NCI-H128 (cell line): Measurements from ENCODE around the gene GUSB.

Experiments used
- DNase-seq: peaks from one replicate; lab custom pipeline; 2025; ENCODE audit not compliant: unreplicated experiment; lab: John Stamatoyannopoulos, UW

Gene GUSB

DNA sequence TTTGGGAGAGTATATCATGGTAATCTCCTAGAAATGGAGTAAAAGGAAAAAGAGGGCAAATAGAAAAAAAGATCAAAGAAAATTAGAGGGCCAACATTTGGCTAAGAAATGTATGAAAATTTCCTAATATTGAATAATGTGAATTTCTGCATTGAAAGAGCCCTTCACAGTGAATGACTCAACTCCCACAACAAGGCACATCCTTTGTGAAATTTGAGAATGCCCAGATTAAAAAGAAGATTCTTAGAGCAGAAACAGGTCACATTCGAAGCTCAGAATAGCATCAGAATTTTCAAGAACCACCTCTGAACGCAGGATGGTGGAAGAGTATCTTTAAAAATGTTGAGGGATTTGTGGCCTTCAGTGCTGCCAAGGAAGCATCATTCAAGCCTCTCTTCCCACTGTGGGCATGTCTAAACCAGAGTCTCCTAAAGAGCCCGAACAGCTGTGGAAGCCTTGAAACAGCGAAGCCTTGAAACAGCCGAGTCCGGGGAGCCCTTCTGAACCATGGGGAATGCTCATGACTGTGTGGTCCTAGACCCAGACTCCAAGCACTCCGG is 43.6 kb downstream of the GUSB start:
- no peak for DNase-seq

GRCh38 chr7:65937296-65937695 is 44.7 kb downstream of the GUSB start:
- no peak for DNase-seq

GRCh38 chr7:65931685-65932084 is 50.3 kb downstream of the GUSB start:
- DNase-seq = no peak

- no peak for DNase-seq
These were observed 54.2 kb downstream of the GUSB start for GRCh38 chr7:65927489-65928448.

- no peak for DNase-seq
These were observed 55.4 kb downstream of the GUSB start for GRCh38 chr7:65926588-65926987.

GRCh38 chr7:65925040-65925439 is 57.0 kb downstream of the GUSB start:
- no peak for DNase-seq

- DNase-seq = no peak
These were observed 57.8 kb downstream of the GUSB start for GRCh38 chr7:65924193-65924592.

DNA sequence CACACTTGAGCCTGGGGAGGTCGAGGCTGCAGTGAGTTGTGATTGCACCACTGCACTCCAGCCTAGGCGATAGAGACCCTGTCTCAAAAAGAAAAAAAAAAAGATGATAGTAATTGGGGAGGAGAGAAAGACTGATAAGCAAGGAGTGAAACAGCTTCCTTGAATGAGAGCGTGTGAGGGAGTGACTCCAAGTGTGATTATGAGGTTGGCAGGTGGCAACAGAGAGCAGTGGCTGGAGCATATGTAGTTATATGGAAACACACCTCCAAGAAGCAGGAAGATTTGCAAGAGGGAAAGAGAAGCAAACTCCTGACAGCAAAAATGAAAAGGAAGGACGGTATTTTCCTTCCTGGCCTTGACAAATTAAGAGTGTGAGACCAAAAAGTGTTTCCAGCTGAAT is 58.7 kb downstream of the GUSB start:
- DNase-seq = no peak

DNA sequence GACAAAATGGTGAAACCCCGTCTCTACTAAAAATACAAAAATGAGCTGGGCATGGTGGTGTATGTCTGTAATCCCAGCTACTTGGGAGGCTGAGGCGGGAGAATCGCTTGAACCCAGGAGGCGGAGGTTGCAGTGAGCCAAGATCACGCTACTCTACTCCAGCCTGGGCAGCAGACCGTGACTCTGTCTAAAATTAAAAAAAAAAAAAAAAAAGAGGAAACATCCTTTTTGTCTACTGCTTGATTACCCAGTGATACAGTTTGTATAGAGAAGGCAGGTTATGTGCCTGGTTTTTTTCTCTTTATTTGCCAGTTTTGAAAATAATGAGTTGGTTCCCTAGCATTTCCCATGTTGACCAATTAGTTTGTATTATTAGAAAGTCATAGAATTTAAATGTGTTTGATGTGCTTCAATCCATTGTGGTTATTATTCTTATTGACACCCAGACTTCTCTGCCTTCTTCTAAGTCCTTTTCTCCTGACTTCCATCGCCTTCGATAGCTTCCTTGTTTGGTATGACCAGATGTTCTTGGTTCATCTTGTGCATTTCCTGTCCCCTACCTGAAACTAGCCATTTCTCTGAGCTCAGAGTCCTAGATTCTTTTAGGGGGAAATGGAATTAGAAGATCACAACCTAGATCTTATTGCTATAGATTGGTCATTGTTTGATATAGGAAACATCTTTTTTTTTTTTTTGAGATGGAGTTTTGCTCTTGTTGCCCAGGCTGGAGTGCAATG is 65.9 kb downstream of the GUSB start:
- no peak for DNase-seq

- no peak for DNase-seq
These were observed 69.8 kb downstream of the GUSB start for GRCh38 chr7:65912237-65912636.
